IPS DF 4.7 (cell line): ENCODE results near the gene TELO2.

Experiments used
- DNase-seq: peaks from one replicate; pipeline ENCODE4 v3.0.0-alpha.2; 2013; ENCODE audit warnings: low spot score; ENCODE audit errors: extremely low read depth

Gene TELO2

DNA sequence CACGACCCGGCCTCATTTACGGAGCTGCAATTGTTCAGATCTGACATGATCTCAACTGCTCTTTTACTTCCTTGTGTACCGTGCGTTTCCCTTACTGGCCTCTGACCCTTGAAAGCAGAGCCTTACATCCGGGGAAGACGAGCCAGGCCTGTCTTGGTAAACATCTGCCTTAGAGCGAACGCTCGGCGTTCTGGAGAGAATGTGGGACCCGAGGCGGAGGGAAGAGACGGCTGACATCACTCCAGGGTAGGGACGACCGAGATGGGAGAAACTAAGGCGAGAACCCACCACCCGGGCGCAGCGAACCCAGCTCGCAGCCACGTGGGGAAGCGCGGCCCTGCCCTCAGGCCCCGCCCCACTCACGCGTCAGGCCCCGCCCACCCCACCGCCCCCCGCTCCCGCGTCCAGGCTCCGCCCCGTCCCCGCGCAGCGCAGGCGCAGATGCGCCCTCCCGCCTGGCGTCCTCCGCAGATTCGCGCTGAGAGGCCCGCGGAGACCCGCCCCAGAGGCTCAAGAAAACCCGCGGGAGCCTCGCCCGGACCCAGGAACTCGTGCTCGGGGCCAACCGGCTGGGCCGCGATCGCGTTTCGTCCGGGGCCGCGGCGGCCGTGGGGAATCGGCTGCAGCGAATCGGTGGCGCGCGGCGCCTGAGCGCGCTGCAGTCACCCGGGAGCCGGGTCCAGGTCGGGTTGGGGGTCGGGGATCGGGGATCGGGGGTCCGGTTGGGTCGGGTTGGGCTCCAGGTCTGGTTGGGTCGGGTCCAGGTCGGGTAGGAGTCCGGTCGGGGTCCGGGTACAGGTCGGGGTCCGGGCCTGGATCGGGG lies at the start of gene TELO2:
TSS of gene TELO2 (plus strand) at position 438 of the 823 bp plus-strand sequence. CDS start 922 bp downstream, outside the sequence.
- DNase-seq: no peak

DNA sequence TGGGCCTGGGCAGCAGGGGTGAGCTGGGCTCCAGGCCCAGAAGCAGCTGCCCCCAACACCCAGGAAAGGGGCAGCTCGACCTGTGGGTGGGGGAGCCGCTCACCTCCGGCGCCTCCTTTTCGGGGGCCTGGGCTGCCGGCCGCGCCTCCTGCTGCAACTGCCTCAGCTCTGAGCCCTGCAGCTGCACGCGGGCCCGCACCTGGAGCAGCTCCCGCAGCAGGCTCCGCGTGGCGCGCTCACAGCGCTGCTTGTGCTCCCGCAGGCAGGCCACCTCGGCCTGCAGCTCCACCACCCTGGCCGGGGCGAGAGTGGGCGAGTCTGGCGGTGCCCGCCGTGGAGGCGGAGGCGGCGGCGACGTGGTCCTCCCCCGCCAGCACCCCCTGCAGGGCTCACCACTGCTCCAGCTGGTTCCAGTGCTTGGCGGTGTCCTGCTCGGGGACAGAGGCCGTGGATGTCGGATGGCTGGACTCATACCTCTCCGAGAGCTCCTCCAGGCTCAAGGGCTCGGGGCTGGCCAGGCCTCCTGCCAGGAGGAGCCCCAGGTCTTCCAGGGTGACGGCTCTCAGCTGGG lies 49.7 kb upstream of the TELO2 start:
- no peak for DNase-seq

DNA sequence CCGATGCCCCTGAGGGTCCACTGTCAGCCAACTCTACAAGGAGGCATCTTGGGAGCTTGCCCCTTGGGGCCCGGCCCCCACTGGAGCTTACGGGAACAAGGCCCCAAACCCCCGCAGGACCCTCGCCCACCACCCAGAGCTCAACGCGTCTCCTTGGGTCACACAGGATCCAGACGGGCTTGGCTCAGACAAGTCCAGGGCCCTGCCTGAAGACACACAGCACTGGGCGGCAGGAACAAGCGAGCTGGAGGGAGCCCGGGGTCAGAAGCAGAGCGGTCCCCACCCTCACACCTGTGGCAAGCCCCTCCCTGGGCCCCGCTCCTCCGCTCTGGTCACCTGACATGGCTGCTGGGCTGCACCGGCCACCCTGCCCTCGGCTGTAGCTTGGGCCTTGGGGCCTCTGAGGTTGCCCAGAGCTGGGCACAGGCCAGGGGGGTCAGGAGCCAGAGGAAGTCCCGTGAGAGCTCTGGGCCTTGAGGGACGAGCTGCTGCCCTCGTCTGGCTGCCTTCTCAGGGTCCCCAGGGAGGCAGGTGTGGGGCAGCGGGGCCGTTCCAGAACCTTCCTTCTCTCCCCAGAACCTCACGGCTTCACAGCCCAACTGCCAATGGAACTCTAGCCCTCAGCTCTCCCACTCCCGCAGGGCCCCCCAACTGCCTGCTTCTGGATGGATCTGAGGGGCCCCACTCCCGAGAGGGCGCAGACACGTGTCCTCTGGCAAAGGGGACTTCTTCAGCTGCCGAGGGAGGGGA lies 49.0 kb upstream of the TELO2 start, which contains the start of gene CCDC154:
TSS of gene CCDC154 (minus strand) at position 577 of the 750 bp plus-strand sequence. CDS start at position 343, 234 bp downstream.
- DNase-seq: no peak

DNA sequence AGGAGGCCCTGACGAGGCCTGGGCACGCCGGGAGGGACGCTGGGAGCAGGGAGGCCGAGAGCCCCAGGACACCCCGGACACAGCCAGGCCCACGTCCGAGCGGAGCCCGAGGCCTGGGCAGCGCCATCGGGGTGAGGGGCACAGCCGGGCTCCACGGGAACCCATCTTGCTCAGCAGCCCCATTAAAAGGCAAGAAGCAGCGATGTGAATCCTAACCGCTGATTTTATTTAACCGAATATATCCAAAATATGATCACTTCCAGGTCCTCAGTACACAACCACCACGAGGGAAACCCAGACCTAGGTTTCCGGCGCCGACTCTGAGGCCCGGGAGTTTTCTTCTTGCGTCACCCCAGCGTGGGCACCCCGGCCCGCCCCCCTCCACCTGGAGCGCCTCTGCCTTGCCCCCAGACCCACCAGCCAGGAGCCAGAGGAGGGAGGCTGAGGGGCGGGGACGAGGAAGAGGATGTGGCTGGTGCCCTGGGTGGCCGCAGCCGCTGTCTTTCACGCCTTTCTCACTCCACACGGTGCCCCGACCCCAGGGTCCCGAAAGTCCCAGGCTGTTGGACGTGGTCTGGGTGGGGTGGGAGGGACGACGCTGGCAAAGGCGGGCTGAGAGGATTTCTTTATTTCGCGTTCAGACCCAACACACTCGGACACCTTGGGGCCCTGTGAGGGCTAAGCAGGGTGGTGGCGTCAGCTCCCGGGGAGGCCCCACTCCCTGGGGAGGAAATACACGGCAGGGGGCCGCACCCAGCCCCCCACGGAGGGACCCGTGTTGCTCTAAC lies 48.2 kb upstream of the TELO2 start:
- DNase-seq: no peak

DNA sequence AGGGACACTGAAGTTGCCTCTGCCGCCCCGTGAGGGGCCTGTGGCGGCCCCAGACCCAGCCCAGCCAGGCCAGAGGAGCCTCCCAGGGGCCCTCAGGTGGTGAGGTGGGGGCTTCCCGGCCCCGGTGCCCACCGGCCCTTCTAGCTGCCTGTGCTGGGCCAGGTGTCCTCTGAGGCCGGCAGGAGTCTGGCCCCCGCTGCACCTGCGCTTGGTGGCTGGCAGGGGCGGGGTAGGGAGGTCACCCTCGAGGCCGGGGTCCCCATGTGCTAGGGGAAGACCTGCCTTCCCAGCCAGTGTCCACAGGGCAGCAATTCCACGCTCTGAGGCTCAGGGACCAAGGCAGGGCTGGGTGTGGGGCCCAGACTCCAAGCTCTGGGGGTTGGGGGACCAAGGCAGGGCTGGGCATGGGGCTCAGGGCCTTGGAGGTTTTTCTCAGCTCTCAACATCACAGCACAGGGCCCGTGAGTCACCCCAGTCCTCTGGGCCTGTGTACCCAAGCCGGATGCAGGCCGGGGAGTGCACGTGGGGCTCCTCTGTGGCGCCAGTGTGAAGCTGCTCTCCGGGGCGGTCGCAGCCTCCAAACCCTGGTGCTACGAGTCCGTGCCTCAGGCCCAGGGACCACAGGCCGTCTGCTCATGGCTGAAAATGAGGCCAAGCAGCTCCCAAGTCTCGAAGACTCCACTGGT lies 47.5 kb upstream of the TELO2 start:
- no peak for DNase-seq

DNA sequence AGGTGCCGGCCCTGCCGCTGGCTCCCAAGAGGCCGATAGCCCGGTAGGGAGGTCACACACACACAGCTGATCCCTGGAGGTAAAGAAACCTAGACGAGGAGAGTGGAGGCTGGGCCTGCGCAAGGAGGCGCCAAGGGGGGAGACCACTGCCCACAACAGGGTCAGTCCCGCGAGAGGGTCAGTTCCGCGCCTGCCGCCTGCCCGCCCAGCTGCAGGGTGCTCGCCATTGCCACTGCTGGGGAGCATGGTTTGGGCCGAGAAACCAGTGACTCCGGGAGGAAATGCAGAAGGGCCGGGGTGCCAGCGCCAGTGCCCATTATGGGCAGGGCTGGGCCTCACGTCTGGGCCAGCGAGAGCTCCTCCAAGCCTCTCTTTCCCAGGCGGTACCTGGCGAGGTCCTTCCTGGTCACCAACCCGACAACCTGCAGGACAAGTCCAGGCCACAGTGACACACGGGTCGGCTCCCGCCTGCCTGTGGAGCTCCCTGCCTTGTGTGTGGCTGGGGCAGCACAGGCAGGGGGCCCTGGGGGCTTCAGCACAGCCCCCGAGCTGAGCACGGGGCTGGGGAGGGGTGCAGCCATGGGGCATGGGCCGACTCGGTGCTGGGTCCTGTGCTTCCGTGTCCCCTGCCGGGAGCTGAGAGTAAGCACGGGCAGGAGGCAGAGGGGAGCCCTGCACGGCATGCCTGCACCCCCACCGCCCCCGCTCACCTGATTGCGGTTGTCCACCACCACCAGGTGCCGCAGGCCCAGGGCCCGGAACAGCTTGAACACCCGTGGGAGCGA lies 46.7 kb upstream of the TELO2 start:
- no peak for DNase-seq

DNA sequence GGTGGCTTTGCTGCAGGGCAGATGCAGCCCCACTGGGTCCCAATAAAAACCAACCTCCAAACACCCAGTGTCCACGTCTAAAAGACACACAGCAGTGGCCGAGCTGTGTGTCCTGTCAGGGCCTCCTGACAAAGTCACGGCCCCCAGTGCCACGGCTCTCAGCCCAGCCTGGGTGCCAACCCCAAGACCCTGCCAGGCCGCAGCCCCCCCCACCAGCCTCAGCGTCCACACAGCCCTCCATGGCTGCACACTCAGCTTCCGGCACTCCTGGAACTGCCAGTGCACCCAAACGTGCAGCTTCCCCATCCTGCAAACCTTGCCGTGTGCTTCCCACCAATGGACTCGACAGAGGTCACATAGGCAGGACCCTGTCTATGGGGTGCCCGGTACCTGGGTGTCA lies 45.2 kb upstream of the TELO2 start:
- DNase-seq: no peak

DNA sequence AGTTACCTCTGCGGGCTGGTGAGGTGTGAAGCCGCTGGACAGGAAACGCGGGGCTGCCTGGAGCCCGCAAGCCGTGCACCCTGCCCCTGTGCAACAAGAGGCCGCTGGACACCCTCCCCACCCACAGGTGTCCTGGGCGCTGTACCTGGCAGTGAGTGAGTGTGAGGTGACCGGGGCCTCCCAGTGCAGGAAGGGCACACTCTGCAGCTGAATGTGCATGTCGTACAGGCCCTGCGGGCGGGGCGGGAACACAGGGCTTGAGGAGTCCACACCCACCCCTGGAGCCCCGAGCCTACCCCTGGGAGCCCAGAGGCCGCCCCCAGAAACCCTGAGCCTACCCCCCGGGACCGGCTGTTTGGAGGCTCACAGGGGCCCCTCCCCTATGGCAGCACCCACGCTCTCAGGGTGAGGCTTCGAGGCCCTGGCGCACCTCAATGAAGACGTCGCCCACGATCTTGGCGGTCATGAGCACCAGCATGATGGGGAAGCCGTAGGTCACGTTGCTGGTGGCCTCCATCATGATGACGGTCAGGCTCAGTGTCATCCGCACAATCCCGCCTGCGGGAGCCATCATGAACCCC lies 44.5 kb upstream of the TELO2 start:
- DNase-seq: no peak

DNA sequence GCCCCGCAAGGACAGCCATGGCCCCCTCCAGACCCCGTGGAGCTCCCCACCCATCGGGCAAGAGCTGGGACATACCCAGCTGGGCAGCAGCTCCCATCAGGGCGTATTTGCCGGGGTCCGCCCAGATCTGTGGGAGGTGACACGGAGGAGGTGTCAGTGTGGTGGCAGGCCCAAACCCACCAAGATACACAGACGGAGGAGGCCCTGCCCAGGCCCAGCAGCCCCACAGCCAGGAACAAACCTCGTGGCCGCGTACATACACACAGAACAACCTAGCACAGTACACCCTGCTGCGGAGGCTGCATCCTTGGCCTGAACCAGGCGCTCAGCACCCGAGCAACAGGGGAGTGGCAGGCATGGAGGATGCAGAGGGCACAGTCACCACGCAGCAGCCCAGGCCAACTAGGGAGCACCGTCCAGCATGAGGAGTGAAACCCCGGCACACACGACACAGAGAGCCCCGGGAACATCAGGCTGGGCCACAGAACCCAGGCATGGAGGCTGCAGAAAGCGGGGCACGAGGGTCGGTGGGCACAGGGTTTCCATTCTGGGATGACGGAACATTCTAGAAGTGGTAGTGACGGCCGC lies 43.9 kb upstream of the TELO2 start:
- DNase-seq: no peak

DNA sequence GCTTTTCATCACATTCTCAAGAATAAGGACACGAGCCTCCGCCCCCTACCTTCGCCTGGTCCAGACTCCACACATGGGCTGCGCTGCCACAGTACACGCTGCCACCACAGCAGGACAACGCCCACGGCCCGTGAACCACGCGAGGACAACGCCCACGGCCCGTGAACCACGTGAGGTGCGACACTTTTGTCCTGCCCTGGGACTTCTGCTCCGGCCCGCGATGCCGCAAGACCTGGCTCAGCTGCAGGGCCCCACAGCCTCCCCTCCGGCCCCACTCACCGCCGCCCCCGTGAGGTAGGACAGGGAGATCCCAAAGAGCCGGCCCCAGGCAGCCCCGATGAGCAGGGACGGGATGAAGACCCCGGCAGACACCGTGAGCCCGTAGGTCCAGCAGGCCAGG lies 42.9 kb upstream of the TELO2 start:
- no peak for DNase-seq

DNA sequence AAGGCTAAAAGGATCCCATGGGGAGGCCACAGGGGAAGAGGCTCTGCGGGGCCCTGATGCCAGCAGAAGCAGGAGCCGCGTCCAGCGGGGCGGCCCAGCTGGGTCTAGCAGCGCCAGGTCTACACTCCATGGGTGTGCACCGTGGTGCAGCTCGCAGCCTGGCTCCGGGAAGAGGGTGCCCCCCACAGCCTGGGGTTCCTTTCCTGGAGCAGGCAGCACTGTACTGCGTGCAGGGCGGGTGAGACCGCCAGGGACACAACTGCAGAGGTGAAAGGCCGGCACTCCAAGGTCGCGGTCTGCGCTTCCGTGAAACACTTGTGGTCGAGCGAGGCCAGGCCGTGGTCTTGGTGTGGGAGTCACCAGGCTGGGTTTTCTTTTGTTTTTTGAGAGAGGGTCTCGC lies 42.3 kb upstream of the TELO2 start:
- DNase-seq: no peak

DNA sequence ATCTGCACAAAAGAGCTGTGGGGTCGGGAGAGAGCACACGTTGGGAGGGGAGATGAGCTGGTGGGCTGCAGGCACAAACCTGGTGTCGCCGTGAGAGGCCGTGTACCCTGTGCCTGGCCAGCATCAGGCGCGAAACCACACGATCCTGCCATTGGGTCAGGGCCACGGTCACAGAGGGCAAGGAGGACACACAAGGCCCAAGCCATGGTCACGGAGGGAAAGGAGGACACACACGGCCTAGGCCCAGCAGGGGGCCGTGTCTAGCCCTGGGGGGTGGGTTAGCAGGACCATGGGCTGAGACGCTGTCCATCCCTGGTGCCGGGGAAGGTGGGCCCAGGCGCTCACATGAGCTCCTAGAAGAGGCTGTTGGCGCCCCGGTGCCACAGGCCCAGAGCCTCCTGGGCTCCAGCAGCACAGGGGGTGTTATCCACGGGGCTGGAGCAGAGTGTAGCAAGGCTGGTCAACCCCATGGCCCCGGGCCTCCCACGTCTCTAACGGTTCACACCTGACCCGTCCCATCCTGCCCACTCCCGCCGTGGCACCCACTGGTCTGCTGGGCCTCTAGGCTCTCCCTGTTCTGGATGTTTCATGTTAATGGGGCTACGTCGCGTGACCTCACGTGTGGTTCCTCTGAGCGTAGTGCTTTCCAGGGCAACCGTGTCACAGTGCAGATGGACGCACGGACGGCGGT lies 41.3 kb upstream of the TELO2 start:
- DNase-seq: no peak

DNA sequence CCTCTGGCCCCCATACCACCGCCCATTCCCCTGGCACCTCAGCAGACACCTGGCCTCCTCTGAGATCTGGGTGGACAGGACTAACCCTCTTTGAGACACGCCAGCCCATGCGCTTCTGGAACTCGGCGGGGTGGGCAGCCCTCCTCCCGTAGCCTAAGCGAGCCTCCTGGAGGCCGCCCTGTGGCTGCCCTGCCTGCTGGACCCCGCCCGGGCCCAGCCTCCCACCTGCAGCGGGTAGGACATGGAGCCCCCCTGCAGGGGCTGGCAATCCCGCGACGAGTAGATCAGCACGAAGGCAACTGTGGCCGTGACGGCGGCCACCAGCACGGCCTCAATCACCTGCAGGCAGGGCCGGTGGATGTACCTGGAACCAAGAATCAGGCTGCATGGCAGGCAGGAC lies 40.6 kb upstream of the TELO2 start:
- no peak for DNase-seq

DNA sequence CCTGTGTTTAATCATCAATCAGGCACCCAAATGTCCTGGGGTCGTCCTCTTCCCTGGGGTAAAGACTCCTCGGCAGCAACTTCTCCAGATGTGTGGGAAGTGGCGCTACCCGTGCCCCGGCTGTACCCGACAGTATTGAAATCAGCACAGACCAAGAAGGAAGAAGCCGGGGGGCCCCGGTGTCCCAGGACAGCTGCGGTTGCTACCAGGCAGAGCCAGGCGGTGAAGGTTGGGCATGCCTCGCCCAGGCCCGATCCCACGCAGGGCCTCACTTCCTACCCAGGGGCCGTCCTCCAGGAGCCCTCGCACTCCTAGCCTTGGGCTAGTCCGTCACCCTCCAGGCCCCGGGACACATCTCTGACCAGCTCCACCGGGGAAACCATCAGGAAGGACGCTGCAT lies 39.8 kb upstream of the TELO2 start:
- DNase-seq: no peak

DNA sequence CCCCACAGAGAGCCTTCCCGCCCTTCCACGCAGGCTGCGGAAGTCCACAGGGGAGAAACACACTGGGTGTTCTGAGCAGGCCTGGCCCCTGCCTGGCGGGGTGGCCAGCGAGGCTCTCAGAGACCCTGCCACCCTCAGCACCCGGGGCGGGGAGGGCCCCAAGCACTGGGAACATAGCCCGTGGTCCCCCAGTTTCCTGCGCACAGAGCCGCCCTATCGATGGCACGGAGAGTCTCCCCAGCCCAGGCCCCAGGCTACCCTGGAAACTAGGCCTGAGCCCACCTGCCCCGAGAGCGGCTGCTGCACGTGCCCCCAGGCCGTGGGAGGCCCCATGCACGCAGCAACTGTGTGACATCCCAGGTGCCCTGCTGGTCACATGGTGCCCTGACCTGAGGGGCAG lies 38.6 kb upstream of the TELO2 start:
- DNase-seq: no peak

DNA sequence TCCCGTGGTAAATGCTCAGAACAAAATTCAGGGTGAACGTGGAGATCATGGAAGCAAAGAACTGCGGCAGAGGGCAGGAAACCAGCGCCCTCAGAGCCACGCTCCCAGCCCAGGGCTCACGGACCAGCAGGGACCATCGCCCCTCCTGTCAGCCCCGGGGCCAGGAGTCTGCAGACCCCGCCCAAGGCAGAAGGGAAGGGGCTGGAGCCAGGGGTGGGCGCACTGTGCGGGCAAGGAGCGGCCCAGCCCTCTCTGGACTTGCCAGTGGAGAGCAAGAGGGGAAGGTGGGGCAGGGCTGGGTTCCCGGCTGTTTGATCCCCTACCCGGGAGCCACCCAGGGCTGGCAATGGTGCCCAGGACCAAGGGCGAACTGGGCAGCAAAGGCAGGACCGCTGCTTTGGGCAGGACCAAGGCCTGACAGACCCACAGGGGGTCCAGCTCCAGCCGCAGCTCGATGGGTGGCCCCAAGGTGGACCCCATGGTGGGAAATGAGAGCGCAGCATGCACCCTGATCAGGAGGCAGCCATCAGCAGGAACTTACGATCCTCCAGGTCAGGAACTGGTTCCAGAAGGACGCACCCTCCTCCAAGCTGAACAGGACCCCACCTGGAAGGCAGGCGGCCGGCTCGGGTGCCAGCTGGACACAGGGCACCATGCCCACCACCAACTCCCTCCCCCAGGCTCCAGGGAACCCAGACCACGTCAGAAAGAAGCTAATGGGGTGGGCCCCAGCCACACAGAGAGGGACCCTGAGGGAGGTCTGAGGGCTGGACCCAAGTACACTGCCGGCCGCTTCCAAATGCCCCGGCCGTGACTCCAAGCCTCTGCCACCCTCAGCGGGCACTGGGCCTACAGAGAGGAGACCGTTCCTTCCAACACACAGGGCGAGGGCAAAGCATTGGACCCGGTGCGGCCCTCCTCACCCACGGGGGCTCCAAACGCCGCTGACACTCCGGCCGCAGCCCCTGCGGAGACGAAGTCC lies 37.7 kb upstream of the TELO2 start:
- no peak for DNase-seq

DNA sequence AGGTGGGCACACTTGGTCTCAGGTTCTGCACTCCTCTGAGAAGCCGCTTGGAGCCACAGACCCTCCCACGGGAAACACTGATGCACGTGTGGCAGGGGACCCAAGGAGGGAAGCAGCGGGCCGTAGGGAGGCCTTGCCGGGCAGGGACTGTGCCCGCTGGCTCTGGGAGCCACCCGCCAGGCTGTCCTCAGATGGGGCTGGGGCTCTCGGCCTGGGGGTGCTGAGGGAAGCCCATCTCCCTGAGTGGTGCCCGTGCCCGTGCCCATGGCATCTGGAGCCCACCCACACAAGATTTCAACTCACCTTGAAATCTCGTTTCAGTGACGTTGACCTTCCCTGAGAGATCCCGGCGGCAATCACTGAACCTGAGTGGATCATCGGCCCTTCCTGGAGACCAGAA lies 36.2 kb upstream of the TELO2 start:
- no peak for DNase-seq
